Psoas muscle (tissue), 8 donors: Measurements from ENCODE around the gene PDE4D. TPM values are rescaled to one million over a fixed set of nuclear protein-coding genes. Genes with fewer than 3 reads are reported as not detected.
A peak's percentile ranks its signal among the peaks of the same experiment; 100 is the strongest.

Experiments used
- ATAC-seq, 4 donors: fragments of 200-7000 bp; cut with Tn5 transposase; one replicate each; pipeline ENCODE4 v1.9.1; 2020; ENCODE audit warnings: moderate library complexity in 3 of 4, mild to moderate bottlenecking in 2 of 4
- DNase-seq, 2 donors: peaks; one replicate each; pipeline ENCODE4 v3.0.0-alpha.2; 2020
- H3K27ac ChIP-seq: fragments of 200-600 bp; one replicate; pipeline ENCODE4 v1.8.0; 2022
- H3K27me3 ChIP-seq, 3 donors: fragments of 200-600 bp in 1 of 3; one replicate each; pipeline versions ENCODE4 v1.6.1 to v1.8.0; 2013 to 2022; ENCODE audit warnings: low read length in 2 of 3, mild to moderate bottlenecking in 2 of 3, moderate library complexity in 1 of 3; ENCODE audit not compliant: insufficient read depth in 3 of 3
- H3K36me3 ChIP-seq, 2 donors: fragments of 200-600 bp in 1 of 2; one replicate each; pipeline versions ENCODE4 v1.6.1 to v1.8.0; 2013 to 2022; ENCODE audit warnings: low read depth in 1 of 2, mild to moderate bottlenecking in 1 of 2, moderate library complexity in 1 of 2; ENCODE audit not compliant: insufficient read depth in 1 of 2
- H3K4me1 ChIP-seq: fragments of 200-600 bp; one replicate; pipeline ENCODE4 v1.8.0; 2022
- H3K4me3 ChIP-seq: fragments of 200-600 bp; one replicate; pipeline ENCODE4 v1.8.0; 2022; ENCODE audit warnings: mild to moderate bottlenecking
- H3K9me3 ChIP-seq: fragments of 200-600 bp; one replicate; pipeline ENCODE4 v1.8.0; 2022
- WGBS, 3 donors: extraction: QIAGEN DNeasy Blood & Tissue Kit; methylation state at CpG; one replicate each; pipeline versions ENCODE4 v1.1.6 to v1.1.7; 2013; 5-methylcytosine and 5-hydroxymethylcytosine counted together
- intact Hi-C, 2 donors: fragments of 100-400 bp; cut with DNase I; formaldehyde crosslinking; loops; one replicate each; pipeline versions ENCODE4 v1.11.0 to v1.14.2; 2022
- polyA plus RNA-seq, 3 donors: library from polyadenylated mRNA; stranded (reverse); fragments of 200-250 nt; gene quantifications; one replicate each; pipeline ENCODE4 v1.2.3, GENCODE V29; 2013
- total RNA-seq, 4 donors: library from RNA; stranded (reverse); fragmentation: NEBNext Ultra II Directional in 2 of 4; extraction: Animal tissue kit (Norgen Biotek cat#: 25700) in 2 of 4; gene quantifications; one replicate each; pipeline versions ENCODE4 v1.2.1 to v1.2.4, GENCODE V29; 2021 to 2023
- TF ChIP-seq, protein P1 (sequence below): fragments of 200-600 bp; IDR thresholded peaks from one replicate; pipeline ENCODE4 v1.8.0; 2022; ENCODE audit warnings: antibody characterized with exemption
- donor health status: healthy with polysubstance abuse.
- donor health status: DM: no; HTN: no; CAD: no; lungs with moderate emphysema.
- donor health status: Bipolar disorder and iron deficiency.
- donor health status: healthy.
- donor health status: DM: yes; HTN: yes; CAD: no.
- donor health status: DM: no; HTN: no; CAD: no.
- donor health status: DM: no; HTN: no; CAD: no.
- donor health status: DM: yes; HTN: yes; CAD: no.

Gene PDE4D
- total and polyA plus RNA-seq, 7 donors = 42.6 to 283 (median 88.7) TPM

DNA sequence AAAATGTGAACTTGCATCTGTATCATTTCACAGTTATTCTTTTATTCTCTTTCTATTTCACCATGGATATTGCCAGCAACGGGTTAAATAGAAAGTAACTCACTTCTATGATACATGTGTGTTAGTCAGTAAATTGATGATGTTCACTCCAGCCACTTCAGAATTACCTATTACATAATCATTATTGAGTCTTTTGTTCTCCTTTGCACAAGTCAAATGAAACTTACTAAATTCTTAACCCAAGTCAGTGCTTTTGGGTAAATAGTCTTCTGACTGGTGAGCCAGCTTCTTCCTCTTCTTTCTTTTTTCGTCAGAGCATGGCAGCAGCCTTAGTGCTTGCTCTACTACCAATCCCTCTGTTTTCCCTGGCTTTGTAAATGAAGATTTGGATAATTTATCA is 966.3 kb downstream of the PDE4D start:
- ATAC-seq = no peak

DNA sequence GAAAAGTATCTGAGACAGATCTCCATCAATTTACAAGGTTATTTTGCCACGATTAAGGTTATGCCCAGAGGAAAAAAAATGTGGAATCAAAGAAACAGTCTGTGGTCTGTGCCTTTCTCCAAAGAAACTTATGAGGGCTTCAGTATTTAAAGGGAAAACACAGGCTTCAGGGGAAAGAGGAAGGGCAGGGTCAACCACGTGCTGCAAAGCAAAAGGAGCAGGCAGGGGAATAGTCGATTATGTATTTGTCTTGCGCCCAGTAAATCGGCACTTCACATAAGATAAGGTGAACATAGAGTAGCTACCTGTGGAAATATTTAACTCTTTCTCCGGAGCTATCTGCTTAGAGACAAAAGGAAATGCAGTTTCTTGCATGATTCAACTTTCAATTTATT is 967.0 kb downstream of the PDE4D start:
- DNase-seq = no peak
- Histone ChIP-seq H3K36me3 (no peaks in the 10 kb centered on the region), H3K4me1 (peaks cover 35% of the 10 kb centered on the region), H3K27ac (no peak overlapping the region), H3K4me3 (no peak overlapping the region), H3K27me3 (no peaks in the 10 kb centered on the region), H3K9me3 (no peaks in the 10 kb centered on the region)
- 30 to 43% (median 35%) methylated on average over 6 of the region's 6 CpGs for WGBS, 3 donors
- TF ChIP-seq, protein P1, sequence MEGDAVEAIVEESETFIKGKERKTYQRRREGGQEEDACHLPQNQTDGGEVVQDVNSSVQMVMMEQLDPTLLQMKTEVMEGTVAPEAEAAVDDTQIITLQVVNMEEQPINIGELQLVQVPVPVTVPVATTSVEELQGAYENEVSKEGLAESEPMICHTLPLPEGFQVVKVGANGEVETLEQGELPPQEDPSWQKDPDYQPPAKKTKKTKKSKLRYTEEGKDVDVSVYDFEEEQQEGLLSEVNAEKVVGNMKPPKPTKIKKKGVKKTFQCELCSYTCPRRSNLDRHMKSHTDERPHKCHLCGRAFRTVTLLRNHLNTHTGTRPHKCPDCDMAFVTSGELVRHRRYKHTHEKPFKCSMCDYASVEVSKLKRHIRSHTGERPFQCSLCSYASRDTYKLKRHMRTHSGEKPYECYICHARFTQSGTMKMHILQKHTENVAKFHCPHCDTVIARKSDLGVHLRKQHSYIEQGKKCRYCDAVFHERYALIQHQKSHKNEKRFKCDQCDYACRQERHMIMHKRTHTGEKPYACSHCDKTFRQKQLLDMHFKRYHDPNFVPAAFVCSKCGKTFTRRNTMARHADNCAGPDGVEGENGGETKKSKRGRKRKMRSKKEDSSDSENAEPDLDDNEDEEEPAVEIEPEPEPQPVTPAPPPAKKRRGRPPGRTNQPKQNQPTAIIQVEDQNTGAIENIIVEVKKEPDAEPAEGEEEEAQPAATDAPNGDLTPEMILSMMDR = no peak
- no peak for ATAC-seq
- intact Hi-C loops = loop anchor here in 1 of 2 donors (10.0 kb wide), 1 partner anchor 78 kb away; no protein-coding TSS in a partner anchor

More for the DNA sequence above, 966.3 kb downstream of the PDE4D start:
- TF ChIP-seq, protein P1 = no peak
- 72 to 91% (median 80%) methylated on average over 2 of the region's 2 CpGs for WGBS, 3 donors
- intact Hi-C loops = loop anchor here in 1 of 2 donors (10.0 kb wide), 1 partner anchor 78 kb away; no protein-coding TSS in a partner anchor
- no peak for DNase-seq
- no peaks in the 10 kb centered on the region for H3K9me3 ChIP-seq
- H3K27me3 ChIP-seq = no peaks in the 10 kb centered on the region
- H3K4me1 ChIP-seq = peaks cover 29% of the 10 kb centered on the region
- H3K27ac ChIP-seq = no peak overlapping the region
- no peak overlapping the region for H3K4me3 ChIP-seq
- no peaks in the 10 kb centered on the region for H3K36me3 ChIP-seq

DNA sequence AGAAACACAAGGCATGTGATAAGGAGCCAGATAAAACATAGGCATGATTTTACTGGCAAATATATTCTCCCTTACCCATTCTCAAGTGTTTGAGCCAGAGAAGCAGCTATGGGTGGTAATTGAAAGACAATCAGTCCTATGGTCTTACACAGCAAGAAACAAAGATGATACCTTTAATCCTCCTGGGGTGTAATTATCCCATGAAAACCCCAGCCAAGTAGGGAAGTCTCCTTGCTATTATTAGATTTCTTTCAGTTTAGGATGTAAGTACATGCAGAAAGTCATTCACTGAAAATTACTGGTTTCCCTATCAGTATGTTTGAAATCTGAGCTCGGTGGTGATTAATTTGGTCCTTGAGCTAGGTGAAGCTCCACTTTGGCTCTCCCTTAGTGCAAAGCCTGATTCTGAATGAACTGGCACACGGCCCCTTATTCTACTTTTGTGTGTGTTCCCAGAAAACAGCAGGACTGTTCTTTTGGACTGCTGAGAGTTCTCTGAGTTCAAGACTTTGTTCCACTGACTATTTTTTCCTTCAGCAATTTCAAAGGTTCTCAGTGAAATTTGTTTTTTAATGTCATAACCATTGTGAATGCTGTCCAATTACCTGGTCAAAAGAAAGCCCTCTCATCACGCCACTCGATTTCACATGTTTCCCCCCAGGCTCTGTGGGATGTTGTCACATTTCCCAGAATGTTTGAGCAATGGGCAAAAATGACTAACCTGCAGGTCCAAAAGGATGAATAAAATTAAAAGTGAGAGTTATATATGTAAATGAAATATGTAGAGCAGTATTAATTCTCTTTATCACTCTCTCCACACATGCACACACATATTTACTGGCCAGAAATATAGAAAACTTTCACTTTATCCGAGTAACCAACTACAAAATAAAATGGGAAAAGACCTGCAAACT is 967.6 kb downstream of the PDE4D start:
- intact Hi-C loops = loop anchor here in 1 of 2 donors (10.0 kb wide), 1 partner anchor 79 kb away; no protein-coding TSS in a partner anchor

DNA sequence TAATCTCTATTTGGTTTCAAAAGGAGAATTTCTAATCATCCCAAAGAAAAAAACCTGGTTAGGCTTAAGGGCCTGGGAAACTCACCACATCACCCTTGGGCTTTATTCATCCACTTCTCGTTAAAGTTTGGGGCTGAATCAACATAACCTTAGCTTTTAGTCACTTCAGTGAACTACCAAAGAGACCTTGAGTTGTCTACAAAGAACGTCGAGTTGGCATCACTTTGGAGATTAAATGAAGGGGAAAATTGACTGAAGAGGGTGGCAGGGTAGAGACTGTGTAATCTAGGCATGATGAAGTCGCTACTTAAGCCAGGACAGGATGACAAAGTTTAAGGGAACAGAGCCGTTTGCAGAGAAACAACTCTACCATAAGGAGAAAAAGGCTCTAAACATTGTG is 969.2 kb downstream of the PDE4D start:
- TF ChIP-seq, protein P1 = no peak
- WGBS, 3 donors = 49 to 67% (median 49%) methylated on average over 5 of the region's 5 CpGs
- no peak for DNase-seq
- no peaks in the 10 kb centered on the region for H3K27me3 ChIP-seq
- no peak for ATAC-seq
- peaks cover 52% of the 10 kb centered on the region for H3K4me1 ChIP-seq
- no peak overlapping the region for H3K27ac ChIP-seq
- no peaks in the 10 kb centered on the region for H3K36me3 ChIP-seq
- intact Hi-C loops = loop anchor here (5.0 to 10.0 kb wide), 2 partner anchors 37 to 80 kb away; no protein-coding TSS in a partner anchor
- H3K4me3 ChIP-seq = no peak overlapping the region
- H3K9me3 ChIP-seq = no peaks in the 10 kb centered on the region

More for the DNA sequence above, 967.6 kb downstream of the PDE4D start:
- Histone ChIP-seq H3K27ac (peak overlapping the region; percentile 6), H3K4me3 (no peak overlapping the region), H3K27me3 (no peaks in the 10 kb centered on the region), H3K4me1 (peaks cover 41% of the 10 kb centered on the region), H3K9me3 (no peaks in the 10 kb centered on the region), H3K36me3 (no peaks in the 10 kb centered on the region)
- WGBS, 3 donors = 31 to 50% (median 34%) methylated on average over 5 of the region's 5 CpGs
- TF ChIP-seq, protein P1 = no peak
- ATAC-seq (no peak), DNase-seq (no peak)
